ENCODE results near the gene GPC6. TPM values are rescaled to one million over a fixed set of nuclear protein-coding genes. Genes with fewer than 3 reads are reported as not detected.

Gene GPC6
- polyA plus RNA-seq, 2 of the 4 experiments (the other 2 are of a cell fraction) = 8.0 to 14.4 TPM

DNA sequence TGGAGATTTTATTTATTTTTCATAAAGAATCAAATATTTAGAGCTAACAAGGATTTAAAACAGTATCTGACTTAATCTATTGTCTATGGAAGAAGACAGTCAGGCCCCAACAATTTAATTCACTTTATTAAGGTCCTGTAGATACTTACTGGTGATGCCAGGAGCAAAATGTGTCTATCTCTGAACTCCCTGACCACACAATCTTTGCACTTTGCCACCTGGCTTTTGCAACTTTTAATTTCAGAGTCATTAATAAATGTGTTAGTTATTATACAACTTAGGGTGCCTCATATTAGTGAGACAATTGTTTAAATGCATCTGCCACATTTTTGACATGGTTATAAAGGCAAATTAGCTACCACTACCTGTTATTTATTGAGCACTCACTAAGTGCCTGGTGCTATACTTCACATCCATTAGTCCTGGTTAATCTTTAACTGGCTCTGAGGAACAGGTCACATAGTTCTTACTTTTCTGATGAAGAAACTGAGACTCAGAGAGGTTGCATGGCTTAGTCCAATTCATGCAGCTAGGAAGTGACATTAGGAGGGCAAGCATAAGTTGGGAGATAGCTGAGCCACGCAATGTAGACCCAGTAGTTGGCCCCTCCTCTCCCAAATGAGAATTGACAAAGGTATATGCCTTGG lies 955.0 kb downstream of the GPC6 start:
- POLR2A ChIA-PET = interaction anchor here (0.7 kb wide), 1 partner anchor 62 kb away, joined by 3 read pairs; no protein-coding TSS in a partner anchor
- CTCF ChIA-PET = no interaction called here
- no peak overlapping the region for H3K27ac ChIP-seq
- no peak for DNase-seq (ENCODE audit: low read depth in 1 of 2, low spot score in 1 of 2)
- WGBS (ENCODE audit: missing lambda C conversion rate) = 70% methylated on average over 1 of the region's 1 CpG
- no peaks in the 10 kb centered on the region for H3K4me1 ChIP-seq
- FAIRE-seq = no peak
- no peaks in the 10 kb centered on the region for H3K9me3 ChIP-seq
- ATAC-seq = no peak
- H3K4me3 ChIP-seq = no peak overlapping the region
- no peak overlapping the region for H3K4me2 ChIP-seq
- TF ChIP-seq ZC3H11A (IDR thresholded peaks at IDR 0.05) = no peak
- TF ChIP-seq EHMT2 (IDR thresholded peaks at IDR 0.05; ENCODE audit: low read depth) = no peak
- TF ChIP-seq, protein P1, sequence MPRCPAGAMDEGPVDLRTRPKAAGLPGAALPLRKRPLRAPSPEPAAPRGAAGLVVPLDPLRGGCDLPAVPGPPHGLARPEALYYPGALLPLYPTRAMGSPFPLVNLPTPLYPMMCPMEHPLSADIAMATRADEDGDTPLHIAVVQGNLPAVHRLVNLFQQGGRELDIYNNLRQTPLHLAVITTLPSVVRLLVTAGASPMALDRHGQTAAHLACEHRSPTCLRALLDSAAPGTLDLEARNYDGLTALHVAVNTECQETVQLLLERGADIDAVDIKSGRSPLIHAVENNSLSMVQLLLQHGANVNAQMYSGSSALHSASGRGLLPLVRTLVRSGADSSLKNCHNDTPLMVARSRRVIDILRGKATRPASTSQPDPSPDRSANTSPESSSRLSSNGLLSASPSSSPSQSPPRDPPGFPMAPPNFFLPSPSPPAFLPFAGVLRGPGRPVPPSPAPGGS (IDR thresholded peaks at IDR 0.05) = no peak
- no peak for TF ChIP-seq MAFK (IDR thresholded peaks at IDR 0.05; ENCODE audit: partially characterized antibody)
- TF ChIP-seq SREBF2 (IDR thresholded peaks at IDR 0.05) = no peak

DNA sequence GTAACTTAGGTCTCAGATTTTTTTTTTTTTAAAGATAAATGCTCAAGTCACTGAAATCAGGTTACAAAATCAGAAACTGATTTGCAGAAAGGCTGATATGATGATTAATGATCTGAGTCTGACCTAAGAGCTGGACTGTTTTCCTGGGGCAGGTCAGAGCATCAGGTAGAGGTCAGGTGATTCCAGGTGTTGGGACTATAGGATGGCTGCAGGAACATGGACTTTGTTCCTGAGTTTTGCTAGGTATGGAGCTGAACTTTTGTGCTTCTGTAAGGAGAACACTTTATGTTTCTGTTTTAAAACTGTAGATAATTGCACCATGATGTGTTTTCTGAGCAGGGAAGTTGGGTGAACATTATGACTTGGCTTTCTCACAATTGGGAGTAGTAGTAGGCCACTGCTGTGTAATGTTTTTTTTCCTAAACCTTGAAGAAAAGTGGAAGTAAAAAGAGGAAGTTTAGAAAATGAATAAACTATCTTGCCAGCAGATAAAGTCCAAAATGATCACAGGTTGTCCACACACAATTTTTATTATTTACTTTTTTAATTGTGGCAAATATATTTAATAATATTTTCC lies 955.7 kb downstream of the GPC6 start:
- no peak for ATAC-seq
- no peak for FAIRE-seq
- Histone ChIP-seq H3K9me3 (no peaks in the 10 kb centered on the region), H3K4me3 (no peak overlapping the region), H3K27ac (no peak overlapping the region), H3K4me1 (no peaks in the 10 kb centered on the region), H3K4me2 (no peak overlapping the region)
- TF ChIP-seq, protein P2, sequence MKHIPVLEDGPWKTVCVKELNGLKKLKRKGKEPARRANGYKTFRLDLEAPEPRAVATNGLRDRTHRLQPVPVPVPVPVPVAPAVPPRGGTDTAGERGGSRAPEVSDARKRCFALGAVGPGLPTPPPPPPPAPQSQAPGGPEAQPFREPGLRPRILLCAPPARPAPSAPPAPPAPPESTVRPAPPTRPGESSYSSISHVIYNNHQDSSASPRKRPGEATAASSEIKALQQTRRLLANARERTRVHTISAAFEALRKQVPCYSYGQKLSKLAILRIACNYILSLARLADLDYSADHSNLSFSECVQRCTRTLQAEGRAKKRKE (CRISPR knock-in tag; IDR thresholded peaks at IDR 0.05; ENCODE audit: low read depth) = no peak
- no peak for TF ChIP-seq GATA3 (IDR thresholded peaks at IDR 0.05; ENCODE audit: borderline replicate concordance)
- no peak for TF ChIP-seq POLR2AphosphoS2 (conservative IDR thresholded peaks at IDR 0.05; ENCODE audit: low read length)
- no peak for TF ChIP-seq FOSL2 (IDR thresholded peaks at IDR 0.05)
- TF ChIP-seq FOSL2 (CRISPR knock-in tag; IDR thresholded peaks at IDR 0.05) = no peak
- CTCF ChIA-PET = interaction anchor here (1.2 kb wide), 1 partner anchor 10 kb away, joined by 3 read pairs; no protein-coding TSS in a partner anchor
- no peak for DNase-seq (ENCODE audit: low read depth in 1 of 2, low spot score in 1 of 2)
- POLR2A ChIA-PET = interaction anchor here (0.7 kb wide), 1 partner anchor 62 kb away, joined by 3 read pairs; no protein-coding TSS in a partner anchor

DNA sequence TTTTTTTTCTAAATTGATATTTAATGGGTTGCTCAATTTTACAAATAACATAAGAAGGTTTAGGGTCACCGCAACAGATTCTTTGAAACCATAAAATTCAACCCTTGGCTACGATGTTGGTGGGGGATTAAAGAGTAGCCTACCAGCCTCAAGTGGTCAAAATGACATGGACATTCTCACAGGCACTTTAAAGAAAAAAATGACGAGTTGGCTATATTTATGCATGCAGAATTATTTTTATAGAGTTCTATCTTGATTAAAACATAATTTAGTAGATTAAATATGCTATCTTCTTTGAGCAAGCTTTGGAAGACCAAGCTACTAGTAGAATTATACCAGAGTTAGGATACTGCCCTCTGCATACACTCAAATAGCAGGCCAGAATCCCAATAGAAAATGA lies 959.9 kb downstream of the GPC6 start:
- ChIA-PET CTCF (no interaction called here), POLR2A (no interaction called here)
- TF ChIP-seq HEYL (CRISPR knock-in tag; IDR thresholded peaks at IDR 0.05) = no peak
- TF ChIP-seq CHD4 (IDR thresholded peaks at IDR 0.05; ENCODE audit: borderline replicate concordance) = no peak
- no peak for TF ChIP-seq CBX8 (IDR thresholded peaks at IDR 0.05)
- peak; percentile 34 for TF ChIP-seq MAFK (IDR thresholded peaks at IDR 0.05; ENCODE audit: partially characterized antibody)
- TF ChIP-seq, protein P1 (IDR thresholded peaks at IDR 0.05) = no peak
- TF ChIP-seq EHMT2 (IDR thresholded peaks at IDR 0.05; ENCODE audit: low read depth) = no peak
- TF ChIP-seq FOSL2 (IDR thresholded peaks at IDR 0.05) = no peak
- no peak for TF ChIP-seq FOSL2 (CRISPR knock-in tag; IDR thresholded peaks at IDR 0.05)
- TF ChIP-seq, protein P3, sequence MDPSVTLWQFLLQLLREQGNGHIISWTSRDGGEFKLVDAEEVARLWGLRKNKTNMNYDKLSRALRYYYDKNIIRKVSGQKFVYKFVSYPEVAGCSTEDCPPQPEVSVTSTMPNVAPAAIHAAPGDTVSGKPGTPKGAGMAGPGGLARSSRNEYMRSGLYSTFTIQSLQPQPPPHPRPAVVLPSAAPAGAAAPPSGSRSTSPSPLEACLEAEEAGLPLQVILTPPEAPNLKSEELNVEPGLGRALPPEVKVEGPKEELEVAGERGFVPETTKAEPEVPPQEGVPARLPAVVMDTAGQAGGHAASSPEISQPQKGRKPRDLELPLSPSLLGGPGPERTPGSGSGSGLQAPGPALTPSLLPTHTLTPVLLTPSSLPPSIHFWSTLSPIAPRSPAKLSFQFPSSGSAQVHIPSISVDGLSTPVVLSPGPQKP (IDR thresholded peaks at IDR 0.05; ENCODE audit: low read depth, low read length) = no peak
- FAIRE-seq (no peak), ATAC-seq (no peak), DNase-seq (ENCODE audit: low read depth in 1 of 2, low spot score in 1 of 2) (no peak)
- Histone ChIP-seq H3K4me2 (no peak overlapping the region), H3K4me1 (no peaks in the 10 kb centered on the region), H3K4me3 (no peak overlapping the region), H3K27ac (no peak overlapping the region), H3K9me3 (no peaks in the 10 kb centered on the region)
- 30% methylated on average over 3 of the region's 3 CpGs for WGBS (ENCODE audit: missing lambda C conversion rate)

All from A549 (cell line).